Gastroesophageal sphincter (tissue), 4 donors: ENCODE measurements around the gene PGM2L1. TPM values are rescaled to one million over a fixed set of nuclear protein-coding genes. Genes with fewer than 3 reads are reported as not detected.

Source experiments
- ATAC-seq: fragments of 150-250 bp; one replicate; pipeline ENCODE4 v1.9.1; 2016; ENCODE audit warnings: mild to moderate bottlenecking, moderate library complexity
- H3K27ac ChIP-seq, 4 donors: fragments of 200-600 bp; sonication (generic) in 3 of 4; 1 replicate in 3 of 4; 2 replicates in 1 of 4; pipeline ENCODE4 v1.5.1; 2016 to 2019
- H3K27me3 ChIP-seq: fragments of 200-600 bp; sonication (generic); one replicate; pipeline ENCODE4 v1.5.1; 2019
- H3K36me3 ChIP-seq, 2 donors: fragments of 200-600 bp; sonication (generic); one replicate each; pipeline ENCODE4 v1.5.1; 2019; ENCODE audit warnings: control low read depth in 1 of 2
- H3K4me1 ChIP-seq, 3 donors: fragments of 200-600 bp; sonication (generic); 1 replicate in 2 of 3; 2 replicates in 1 of 3; pipeline ENCODE4 v1.5.1; 2016 to 2019; ENCODE audit warnings: control low read depth in 2 of 3
- H3K4me3 ChIP-seq, 2 donors: fragments of 200-600 bp; sonication (generic); one replicate each; pipeline ENCODE4 v1.5.1; 2019; ENCODE audit warnings: mild to moderate bottlenecking in 1 of 2, moderate library complexity in 1 of 2
- H3K9me3 ChIP-seq, 3 donors: fragments of 200-600 bp; sonication (generic); one replicate each; pipeline ENCODE4 v1.5.1; 2017 to 2019; ENCODE audit warnings: control low read depth in 2 of 3
- EP300 ChIP-seq: sonication (generic); formaldehyde crosslinking; IDR thresholded peaks from one replicate; pipeline ENCODE4 v1.6.1; 2017; ENCODE audit warnings: antibody characterized with exemption, mild to moderate bottlenecking
- POLR2A ChIP-seq, 2 donors: fragments of 450-650 bp; IDR thresholded peaks; one replicate each; pipeline ENCODE4 v1.6.1; 2017; ENCODE audit warnings: antibody characterized with exemption in 2 of 2, mild to moderate bottlenecking in 2 of 2, moderate library complexity in 1 of 2
- POLR2AphosphoS5 ChIP-seq: sonication (generic); formaldehyde crosslinking; IDR thresholded peaks from one replicate; pipeline ENCODE4 v1.6.1; 2017; ENCODE audit warnings: antibody characterized with exemption
- WGBS, 2 donors: methylation state at CpG; one replicate each; pipeline ENCODE4 v1.1.5; 2018; ENCODE audit warnings: low coverage in 1 of 2; 5-methylcytosine and 5-hydroxymethylcytosine counted together
- small RNA-seq, 4 donors: library from RNA; depleted of rRNA; stranded (forward); fragments of <200 nt; gene quantifications; one replicate each; pipeline ENCODE3, GENCODE V24; 2016
- total RNA-seq, 4 donors: library from RNA; depleted of rRNA; stranded (reverse); fragments of >200 nt; gene quantifications; one replicate each; pipeline ENCODE4 v1.1.0, GENCODE V29; 2016
- TF ChIP-seq, protein P1 (sequence below), 4 experiments: fragments of 200-600 bp in 2 of 4; fragments of 450-650 bp in 2 of 4; sonication (generic) in 1 of 4; IDR thresholded peaks; one replicate each; pipeline ENCODE4 v1.5.1; 2017 to 2019; ENCODE audit warnings: antibody characterized with exemption in 4 of 4, mild to moderate bottlenecking in 2 of 4, moderate library complexity in 2 of 4

The PGM2L1 gene
- total RNA-seq, 4 donors from 2014 or later: 1.2 to 7.8 (median 4.9) TPM

DNA sequence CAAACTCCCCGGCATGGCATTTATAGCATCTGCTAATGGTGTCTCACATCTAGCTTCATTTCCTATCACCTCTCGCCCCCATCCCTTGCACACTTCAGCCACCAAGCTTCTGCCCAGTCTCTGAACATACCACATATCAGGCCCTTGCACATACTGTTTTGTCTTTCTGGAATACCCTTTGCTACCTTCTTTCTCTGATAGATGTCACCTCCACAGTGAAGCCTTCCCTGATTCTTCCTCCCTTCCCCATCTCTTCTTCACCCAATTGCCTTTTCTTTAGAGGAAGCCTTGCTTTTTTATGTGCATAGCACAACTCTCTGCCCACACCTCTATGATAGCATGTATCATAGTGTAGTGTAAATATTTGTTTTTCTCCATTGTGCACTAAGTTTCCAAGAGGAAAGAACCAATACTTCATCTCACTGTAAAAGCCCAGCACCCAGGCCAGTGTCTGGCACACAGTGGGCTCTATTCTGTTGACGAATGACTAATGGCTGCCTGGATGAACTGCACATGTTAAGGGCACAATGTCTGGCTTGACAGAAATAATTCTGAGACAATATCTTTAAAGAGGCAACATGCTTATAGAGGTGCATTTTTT, 114.6 kb downstream of the PGM2L1 start:
- 50 to 69% methylated on average over 1 to 3 of the region's 3 CpGs for WGBS, 2 donors

DNA sequence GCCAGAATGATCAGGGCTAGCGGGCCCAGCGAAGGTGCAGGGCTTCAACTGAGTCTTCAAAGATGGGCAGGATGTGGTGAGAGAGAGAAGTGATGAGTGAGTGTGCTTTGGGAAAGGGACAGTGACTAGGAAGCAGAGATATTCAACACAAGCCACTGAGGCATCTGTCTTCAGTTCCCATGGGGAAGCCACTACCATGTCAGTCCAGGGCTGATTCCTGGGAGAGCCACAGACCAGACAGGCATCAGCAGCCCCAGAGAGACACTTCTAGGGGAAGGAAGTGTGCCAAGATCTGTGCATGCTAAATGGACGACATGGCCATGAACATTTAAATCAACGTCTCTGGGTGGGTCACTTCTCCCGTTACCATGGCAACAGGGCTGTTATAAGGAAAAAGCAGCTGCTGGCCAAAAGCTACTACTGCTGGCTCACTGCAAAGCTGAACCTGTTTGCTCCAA, 115.3 kb downstream of the PGM2L1 start:
- H3K9me3 ChIP-seq: no peaks in the 10 kb centered on the region
- no peak overlapping the region for H3K4me3 ChIP-seq
- H3K27me3 ChIP-seq: no peaks in the 10 kb centered on the region
- H3K36me3 ChIP-seq: no peaks in the 10 kb centered on the region
- peaks cover 0 to 30% (median 0%) of the 10 kb centered on the region in 3 donors for H3K4me1 ChIP-seq
- H3K27ac ChIP-seq: no peak overlapping the region
- ATAC-seq: no peak
- TF ChIP-seq, protein P1, sequence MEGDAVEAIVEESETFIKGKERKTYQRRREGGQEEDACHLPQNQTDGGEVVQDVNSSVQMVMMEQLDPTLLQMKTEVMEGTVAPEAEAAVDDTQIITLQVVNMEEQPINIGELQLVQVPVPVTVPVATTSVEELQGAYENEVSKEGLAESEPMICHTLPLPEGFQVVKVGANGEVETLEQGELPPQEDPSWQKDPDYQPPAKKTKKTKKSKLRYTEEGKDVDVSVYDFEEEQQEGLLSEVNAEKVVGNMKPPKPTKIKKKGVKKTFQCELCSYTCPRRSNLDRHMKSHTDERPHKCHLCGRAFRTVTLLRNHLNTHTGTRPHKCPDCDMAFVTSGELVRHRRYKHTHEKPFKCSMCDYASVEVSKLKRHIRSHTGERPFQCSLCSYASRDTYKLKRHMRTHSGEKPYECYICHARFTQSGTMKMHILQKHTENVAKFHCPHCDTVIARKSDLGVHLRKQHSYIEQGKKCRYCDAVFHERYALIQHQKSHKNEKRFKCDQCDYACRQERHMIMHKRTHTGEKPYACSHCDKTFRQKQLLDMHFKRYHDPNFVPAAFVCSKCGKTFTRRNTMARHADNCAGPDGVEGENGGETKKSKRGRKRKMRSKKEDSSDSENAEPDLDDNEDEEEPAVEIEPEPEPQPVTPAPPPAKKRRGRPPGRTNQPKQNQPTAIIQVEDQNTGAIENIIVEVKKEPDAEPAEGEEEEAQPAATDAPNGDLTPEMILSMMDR (IDR thresholded peaks at IDR 0.05): no peak
- TF ChIP-seq EP300: no peak
- TF ChIP-seq POLR2AphosphoS5: no peak
- no peak for TF ChIP-seq POLR2A (IDR thresholded peaks at IDR 0.05)
- 41 to 54% methylated on average over 3 to 5 of the region's 5 CpGs for WGBS, 2 donors

More for the DNA sequence above, 114.6 kb downstream of the PGM2L1 start:
- Histone ChIP-seq H3K4me1 (peaks cover 0 to 31% (median 0%) of the 10 kb centered on the region in 3 donors), H3K4me3 (no peak overlapping the region), H3K27me3 (no peaks in the 10 kb centered on the region), H3K9me3 (no peaks in the 10 kb centered on the region), H3K36me3 (no peaks in the 10 kb centered on the region), H3K27ac (no peak overlapping the region)
- no peak for ATAC-seq
- TF ChIP-seq, protein P1 (IDR thresholded peaks at IDR 0.05): no peak
- no peak for TF ChIP-seq POLR2A (IDR thresholded peaks at IDR 0.05)
- no peak for TF ChIP-seq EP300
- no peak for TF ChIP-seq POLR2AphosphoS5

DNA sequence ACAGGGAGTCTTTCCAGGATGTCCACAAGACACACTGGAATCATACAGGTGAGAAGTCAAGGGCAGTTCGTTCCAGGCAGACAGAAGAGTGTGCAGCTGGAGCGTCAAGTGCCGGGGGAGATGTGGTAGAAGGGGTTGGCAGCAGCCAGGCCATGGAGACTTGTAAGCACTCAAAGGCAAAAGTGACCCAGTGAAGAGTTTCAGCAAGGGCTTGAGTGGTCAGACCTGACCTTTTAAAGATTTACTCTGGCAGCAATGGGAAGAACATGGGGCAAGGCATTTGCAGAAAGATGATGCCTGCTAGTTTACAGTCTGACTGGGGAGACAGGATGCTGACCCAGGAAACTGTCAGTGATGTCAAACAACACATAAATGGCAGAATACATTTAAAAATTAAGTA, 115.8 kb downstream of the PGM2L1 start:
- 0 to 84% methylated on average over 1 to 3 of the region's 3 CpGs for WGBS, 2 donors
- H3K27me3 ChIP-seq: no peaks in the 10 kb centered on the region
- peaks cover 0 to 26% (median 0%) of the 10 kb centered on the region in 3 donors for H3K4me1 ChIP-seq
- no peaks in the 10 kb centered on the region for H3K9me3 ChIP-seq
- no peak for ATAC-seq
- no peak overlapping the region for H3K4me3 ChIP-seq
- H3K27ac ChIP-seq: peak overlapping the region in 1 of 4 donors; percentile 31
- TF ChIP-seq, protein P1 (IDR thresholded peaks at IDR 0.05): no peak
- TF ChIP-seq POLR2AphosphoS5: no peak
- TF ChIP-seq EP300: no peak
- no peak for TF ChIP-seq POLR2A (IDR thresholded peaks at IDR 0.05)
- H3K36me3 ChIP-seq: no peaks in the 10 kb centered on the region

DNA sequence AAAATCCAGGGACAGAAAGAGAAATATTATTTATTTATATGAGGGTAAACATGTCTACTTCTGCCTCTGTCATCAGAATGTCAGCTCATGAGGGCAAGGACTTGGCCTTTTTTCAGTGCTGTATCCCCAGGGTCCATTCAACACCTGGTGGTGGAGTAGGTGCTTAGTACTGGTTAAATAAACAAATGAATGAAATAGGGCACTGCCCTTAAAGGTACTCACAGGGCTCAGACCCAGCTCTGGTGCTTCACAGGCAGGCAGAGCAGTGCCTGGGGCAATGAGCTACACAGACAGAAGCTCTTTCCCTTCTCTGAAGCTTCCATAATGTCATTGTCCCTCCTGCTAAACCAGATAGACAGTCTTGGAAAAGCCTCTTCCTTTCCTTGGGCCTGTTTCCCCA, 117.7 kb downstream of the PGM2L1 start:
- Histone ChIP-seq H3K36me3 (no peaks in the 10 kb centered on the region), H3K4me1 (peaks cover 0 to 26% (median 0%) of the 10 kb centered on the region in 3 donors), H3K27me3 (no peaks in the 10 kb centered on the region), H3K9me3 (no peaks in the 10 kb centered on the region), H3K27ac (no peak overlapping the region), H3K4me3 (no peak overlapping the region)
- TF ChIP-seq EP300 (no peak), POLR2AphosphoS5 (no peak), POLR2A (IDR thresholded peaks at IDR 0.05) (no peak)
- TF ChIP-seq, protein P1 (IDR thresholded peaks at IDR 0.05): no peak
- no peak for ATAC-seq

Small RNAs within 50 kb of the gene (small RNA-seq; reads per million reads assigned to genes)
- 0 to 1.2 (median 0.04) reads per million in 4 donors for gene MIR548AL

Other genes with a start within 250 kb of the PGM2L1 start
- gene C2CD3, start 227.4 kb downstream of the PGM2L1 start, total RNA-seq: 10 to 100 TPM; 11.4 to 30.1 (median 25.3) TPM
- 10 to 100 TPM; 27.1 to 45.3 (median 32.0) TPM for gene PPME1, start 227.1 kb downstream of the PGM2L1 start, total RNA-seq
- gene P4HA3, start 86.8 kb downstream of the PGM2L1 start, total RNA-seq: 1 to 10 TPM in 1 of 4 donors, under 1 TPM in 2, not detected in 1; 0.69 to 2.9 (median 0.94) TPM
- 10 to 100 TPM in 1 of 4 donors, 1 to 10 TPM in 3; 4.2 to 21.9 (median 5.2) TPM for gene KCNE3, start 69.1 kb upstream of the PGM2L1 start, total RNA-seq
- 1 to 10 TPM in 3 of 4 donors, under 1 TPM in 1; 0.45 to 3.4 (median 3.1) TPM for gene LIPT2, start 95.3 kb upstream of the PGM2L1 start, total RNA-seq
- 10 to 100 TPM in 2 of 4 donors, 1 to 10 TPM in 2; 9.1 to 18.7 (median 12.4) TPM for gene POLD3, start 194.1 kb upstream of the PGM2L1 start, total RNA-seq